Lower leg skin (tissue), 3 donors: ENCODE measurements around the gene PRRG4.

Experiments used
- POLR2A ChIP-seq, 2 donors: fragments of 450-650 bp; IDR thresholded peaks; one replicate each; pipeline ENCODE4 v1.6.1; 2016 to 2017; ENCODE audit warnings: antibody characterized with exemption in 2 of 2, mild to moderate bottlenecking in 1 of 2, moderate library complexity in 1 of 2
- TF ChIP-seq, protein P1 (sequence below), 3 donors: fragments of 450-650 bp; IDR thresholded peaks; one replicate each; pipeline ENCODE4 v1.5.1; 2016; ENCODE audit warnings: antibody characterized with exemption in 3 of 3, mild to moderate bottlenecking in 3 of 3, moderate library complexity in 2 of 3

DNA sequence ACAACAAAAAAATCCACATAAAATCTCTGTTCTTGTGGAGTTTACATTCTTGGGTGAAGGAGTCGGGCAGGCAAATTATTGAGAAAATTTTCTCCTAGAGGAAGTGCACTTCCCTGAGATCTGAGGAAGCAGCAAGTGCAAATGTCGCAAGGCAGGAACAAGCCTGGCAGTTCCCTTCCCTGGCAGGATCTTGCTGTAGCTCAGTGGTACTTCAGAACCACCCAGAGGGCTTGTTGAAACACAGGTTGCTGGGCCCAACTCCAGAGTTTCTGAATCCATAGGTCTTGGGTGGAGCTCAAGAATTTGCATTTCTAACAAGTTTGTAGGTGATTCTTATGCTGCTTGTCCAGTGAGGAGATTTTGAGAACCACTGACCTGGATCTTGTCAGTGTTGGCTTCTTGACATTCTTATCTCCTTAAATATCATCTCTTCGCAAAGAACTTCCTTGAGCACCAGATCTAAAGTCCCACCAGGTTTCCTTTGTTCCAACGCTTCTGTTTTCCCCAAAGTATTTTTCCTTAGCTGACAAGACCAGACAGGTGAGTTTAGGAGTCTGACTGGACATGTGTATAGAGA, 72.5 kb downstream of the PRRG4 start:
- TF ChIP-seq POLR2A (IDR thresholded peaks at IDR 0.05): no peak
- TF ChIP-seq, protein P1, sequence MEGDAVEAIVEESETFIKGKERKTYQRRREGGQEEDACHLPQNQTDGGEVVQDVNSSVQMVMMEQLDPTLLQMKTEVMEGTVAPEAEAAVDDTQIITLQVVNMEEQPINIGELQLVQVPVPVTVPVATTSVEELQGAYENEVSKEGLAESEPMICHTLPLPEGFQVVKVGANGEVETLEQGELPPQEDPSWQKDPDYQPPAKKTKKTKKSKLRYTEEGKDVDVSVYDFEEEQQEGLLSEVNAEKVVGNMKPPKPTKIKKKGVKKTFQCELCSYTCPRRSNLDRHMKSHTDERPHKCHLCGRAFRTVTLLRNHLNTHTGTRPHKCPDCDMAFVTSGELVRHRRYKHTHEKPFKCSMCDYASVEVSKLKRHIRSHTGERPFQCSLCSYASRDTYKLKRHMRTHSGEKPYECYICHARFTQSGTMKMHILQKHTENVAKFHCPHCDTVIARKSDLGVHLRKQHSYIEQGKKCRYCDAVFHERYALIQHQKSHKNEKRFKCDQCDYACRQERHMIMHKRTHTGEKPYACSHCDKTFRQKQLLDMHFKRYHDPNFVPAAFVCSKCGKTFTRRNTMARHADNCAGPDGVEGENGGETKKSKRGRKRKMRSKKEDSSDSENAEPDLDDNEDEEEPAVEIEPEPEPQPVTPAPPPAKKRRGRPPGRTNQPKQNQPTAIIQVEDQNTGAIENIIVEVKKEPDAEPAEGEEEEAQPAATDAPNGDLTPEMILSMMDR (IDR thresholded peaks at IDR 0.05): no peak
